GM21367 (cell line): ENCODE results near the gene SLC25A24.
"Not testable (repeated sequence)": the region's sequence is repeated elsewhere in the genome, so short reads cannot be mapped to it uniquely, and the experiment has no call there.

Experiments
- ATAC-seq: cut with Tn5 transposase; IDR thresholded peaks from one replicate; pipeline ENCODE4 v1.9.1; 2021; ENCODE audit not compliant: unreplicated experiment

Gene SLC25A24

DNA sequence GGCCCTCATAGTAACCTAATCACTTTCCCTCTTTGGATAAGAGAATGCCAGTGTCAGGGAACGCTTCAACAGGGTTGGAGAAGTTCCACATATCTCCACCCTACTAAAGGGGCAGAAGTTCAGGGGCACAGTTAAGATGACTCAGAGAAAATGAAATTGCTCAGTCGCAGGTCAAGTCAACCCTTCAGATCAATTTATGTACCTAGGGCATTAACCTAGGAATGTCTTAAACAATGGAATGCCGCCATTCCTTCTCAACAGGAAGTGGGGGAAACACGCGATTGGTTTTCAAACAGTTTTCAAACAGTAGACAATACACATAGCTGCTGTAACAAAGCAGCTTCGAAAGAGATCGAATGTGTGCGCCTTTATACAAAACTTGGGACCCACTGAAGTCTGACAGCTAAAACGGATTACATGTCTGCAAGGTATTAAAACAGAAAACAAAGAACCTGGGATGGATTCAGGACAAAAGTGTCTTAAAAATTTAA, 897 bp downstream of the SLC25A24 start:
- no peak for ATAC-seq

DNA sequence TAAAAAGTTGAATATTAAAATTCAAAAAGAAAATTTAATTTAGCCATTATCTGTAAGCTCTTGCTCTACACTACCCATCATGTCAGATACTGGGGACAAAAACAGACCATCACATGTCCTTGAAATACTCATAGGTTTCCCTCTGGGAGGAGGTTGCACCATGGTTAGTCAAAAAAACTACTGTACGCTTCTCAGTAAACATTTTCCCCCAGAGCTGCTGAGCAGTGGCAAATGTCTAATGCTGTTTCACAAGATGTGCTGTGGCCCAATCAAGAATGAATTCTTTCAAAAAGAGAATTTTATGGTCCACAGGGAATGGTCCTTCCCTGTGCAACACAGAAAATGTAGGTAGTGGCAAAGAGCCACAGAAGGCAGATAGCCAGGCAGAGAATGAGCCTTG, 6.1 kb downstream of the SLC25A24 start:
- ATAC-seq: no peak

DNA sequence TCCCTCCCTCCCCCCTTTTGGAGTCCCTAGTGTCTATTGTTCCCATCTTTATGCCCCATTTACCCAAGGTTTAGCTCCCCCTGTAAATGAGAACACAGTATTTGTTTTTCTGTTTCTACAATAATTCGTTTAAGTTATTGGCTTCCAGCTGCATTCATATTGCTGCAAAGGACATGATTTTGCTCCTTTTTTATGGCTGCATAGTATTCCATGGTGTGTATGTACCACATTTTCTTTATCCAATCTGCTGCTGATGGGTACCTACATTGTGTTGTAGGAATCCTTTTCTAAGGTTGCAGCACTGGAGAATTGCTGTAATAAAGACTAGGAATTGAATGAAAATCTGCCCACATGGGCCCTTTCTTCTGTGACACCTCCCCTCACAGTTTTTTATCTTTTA, 6.8 kb downstream of the SLC25A24 start:
- ATAC-seq: no peak

- ATAC-seq: no peak
Measured at GRCh38 chr1:108192581-108192980, 7.6 kb downstream of the SLC25A24 start.

DNA sequence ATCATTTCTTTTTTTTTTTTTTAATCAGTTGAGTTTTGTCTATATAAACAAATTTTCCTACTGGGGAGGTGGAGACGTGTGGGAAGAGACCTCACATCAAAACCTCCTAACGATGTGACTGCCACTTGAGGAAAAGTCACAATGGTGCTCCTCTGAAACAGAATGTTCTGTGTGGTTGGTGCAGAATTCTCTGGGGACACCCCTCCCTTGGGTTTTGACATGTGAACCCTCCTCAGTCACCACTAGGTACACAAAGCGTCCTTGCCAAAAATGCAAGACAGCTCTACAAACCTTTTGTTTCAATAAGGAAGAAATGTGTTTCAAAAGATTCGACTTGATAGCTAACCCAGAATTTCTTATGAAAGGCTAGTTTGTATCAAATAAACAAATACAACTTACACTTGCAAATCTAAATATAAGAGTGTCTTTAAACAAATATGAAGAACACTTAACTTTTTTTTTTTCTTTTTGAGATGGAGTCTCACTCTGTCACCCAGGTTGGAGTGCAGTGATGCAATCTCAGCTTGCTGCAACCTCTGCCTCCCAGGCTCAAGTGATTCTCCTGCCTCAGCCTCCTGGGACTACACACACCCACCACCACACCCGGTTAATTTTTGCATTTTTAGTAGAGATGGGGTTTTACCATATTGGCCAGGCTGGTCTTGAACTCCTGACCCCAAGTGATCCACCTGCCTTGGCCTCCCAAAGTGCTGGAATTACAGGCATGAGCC, 9.3 kb downstream of the SLC25A24 start:
- no peak for ATAC-seq

- no peak for ATAC-seq
Measured at GRCh38 chr1:108190001-108190634, 10.0 kb downstream of the SLC25A24 start.

DNA sequence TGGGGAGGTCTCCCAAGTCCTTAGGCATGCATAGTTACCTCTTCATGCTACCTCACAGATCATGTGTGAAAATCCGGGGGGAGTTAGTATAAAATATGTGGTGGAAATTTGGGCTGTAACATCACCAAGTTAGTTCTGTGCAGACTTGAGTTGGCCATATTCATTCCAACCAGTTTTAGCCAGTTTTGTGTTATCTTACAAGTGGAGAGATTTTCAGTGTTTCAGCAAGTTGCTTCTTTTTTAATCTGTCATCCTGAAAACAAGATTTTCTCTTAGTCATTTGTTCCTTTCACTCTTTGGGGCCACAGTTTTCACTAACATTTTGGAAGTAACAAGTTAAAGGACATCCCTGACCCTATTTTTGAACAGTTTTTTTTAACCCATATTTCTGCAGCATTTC, 11.3 kb downstream of the SLC25A24 start:
- no peak for ATAC-seq

DNA sequence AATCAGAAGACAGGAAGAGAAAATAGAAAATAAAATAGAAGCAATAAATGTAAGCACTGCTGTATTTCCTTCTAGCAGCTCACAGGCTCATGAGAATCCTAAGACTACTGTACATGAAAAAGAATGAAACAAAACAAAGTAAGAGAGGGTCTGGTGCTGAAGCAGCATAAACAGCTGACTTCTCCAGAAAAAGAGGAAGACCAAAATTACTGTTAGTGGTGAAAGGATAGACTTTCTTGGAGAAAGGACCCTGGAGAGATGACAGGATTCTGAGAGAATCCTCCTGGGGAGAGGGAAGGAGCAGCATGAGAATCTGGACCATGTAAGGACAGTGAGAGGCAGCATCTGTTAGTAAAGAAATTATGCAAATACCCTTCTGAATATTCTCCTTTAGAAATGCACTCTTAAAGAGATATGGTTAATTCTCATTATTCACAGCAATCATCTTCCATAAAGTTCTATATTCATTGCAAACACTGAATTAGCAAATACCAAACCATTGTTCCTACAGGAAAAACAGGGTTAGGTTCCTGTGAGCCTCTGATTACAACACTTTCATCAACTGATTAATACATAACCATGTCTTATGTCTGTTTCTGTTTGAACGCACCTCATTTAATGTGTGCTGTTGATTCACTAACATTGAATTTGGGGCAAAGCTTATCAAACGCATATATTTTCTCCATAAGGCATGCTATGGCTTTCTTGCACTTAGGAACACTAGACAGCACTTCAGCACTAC, 17.0 kb downstream of the SLC25A24 start:
- ATAC-seq: no peak

- no peak for ATAC-seq
Measured at GRCh38 chr1:108179018-108179417, 21.1 kb downstream of the SLC25A24 start.

- ATAC-seq: not testable (repeated sequence)
Measured at GRCh38 chr1:108162409-108162808, 37.7 kb downstream of the SLC25A24 start.

DNA sequence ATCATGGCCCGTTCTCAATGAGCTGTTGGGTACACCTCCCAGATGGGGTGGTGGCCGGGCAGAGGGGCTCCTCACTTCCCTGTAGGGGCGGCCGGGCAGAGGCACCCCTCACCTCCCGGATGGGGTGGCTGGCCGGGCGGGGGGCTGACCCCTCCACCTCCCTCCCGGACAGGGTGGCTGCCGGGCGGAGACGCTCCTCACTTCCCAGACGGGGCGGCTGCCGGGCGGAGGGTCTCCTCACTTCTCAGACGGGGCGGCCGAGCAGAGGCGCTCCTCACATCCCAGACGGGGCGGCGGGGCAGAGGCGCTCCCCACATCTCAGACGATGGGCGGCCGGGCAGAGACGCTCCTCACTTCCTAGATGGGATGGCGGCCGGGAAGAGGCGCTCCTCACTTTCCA, 40.2 kb downstream of the SLC25A24 start:
- not testable (repeated sequence) for ATAC-seq

GRCh38 chr1:108158893-108159453, 41.2 kb downstream of the SLC25A24 start:
- ATAC-seq: no peak

GRCh38 chr1:108154314-108154713, 45.8 kb downstream of the SLC25A24 start:
- ATAC-seq: no peak

- no peak for ATAC-seq
Measured at GRCh38 chr1:108152782-108153222, 47.3 kb downstream of the SLC25A24 start.

DNA sequence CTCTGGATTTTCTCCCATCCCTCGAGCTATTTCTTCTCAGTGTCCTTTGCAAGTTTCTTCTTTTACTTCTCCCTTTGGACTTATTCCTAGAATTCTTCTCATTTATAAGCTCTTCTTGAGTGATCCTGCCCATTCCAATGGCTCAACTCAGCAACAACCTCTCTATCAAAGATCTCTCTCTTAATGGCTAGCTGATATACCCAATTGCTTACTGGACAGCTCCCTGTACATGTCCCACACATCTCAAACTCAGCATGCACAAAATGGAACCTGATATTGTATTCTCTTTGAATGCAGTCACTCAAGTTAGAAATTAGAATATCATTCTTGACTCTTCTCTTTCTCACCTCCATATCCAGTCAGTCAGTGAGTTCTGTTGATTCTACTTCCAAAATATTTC, 48.6 kb downstream of the SLC25A24 start:
- ATAC-seq: no peak

DNA sequence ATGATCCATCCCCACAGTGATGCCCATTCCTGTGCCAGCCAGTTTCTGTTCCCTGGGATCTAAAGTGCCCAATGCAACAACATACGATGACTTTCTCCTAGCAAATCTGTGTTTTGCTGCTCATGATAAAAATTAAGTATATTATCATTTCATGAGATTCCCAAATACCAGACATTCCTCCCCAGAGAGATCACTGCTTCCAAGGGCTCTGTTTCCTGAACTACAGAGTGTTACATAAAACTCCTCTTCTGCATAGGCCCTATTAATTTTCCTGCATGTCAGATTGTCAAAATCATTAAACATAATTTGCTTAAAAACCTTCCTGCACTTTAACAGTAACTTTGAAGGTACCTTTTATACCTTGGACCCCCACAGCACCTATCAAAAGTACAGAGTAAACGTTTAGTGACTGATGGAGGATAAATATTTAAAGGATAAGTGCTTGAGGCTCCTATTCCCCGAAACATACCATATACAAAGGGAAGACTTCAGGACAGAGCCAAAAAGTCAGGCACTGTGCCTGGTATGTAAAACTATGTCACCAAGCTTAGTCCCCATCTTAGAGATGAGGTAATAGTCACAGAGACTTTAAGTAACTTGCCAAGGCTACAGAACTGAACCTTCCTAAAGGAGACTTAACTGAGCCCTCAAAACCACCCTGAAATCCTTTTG, 50.2 kb downstream of the SLC25A24 start:
- no peak for ATAC-seq

DNA sequence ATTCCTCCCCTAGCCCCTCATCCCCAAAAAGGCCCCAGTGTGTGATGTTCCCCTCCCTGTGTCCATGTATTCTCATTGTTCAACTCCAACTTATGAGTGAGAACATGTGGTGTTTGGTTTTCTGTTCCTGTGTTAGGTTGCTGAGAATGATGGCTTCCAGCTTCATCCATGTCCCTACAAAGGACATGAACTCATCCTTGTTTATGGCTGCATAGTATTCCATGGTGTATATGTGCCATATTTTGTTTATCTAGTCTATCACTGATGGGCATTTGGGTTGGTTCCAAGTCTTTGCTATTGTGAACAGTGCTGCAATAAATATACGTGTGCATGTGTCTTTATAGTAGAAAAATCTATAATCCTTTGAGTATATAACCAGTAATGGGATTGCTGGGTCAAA, 55.6 kb downstream of the SLC25A24 start:
- not testable (repeated sequence) for ATAC-seq

GRCh38 chr1:108142773-108143394, 57.3 kb downstream of the SLC25A24 start:
- no peak for ATAC-seq

- ATAC-seq: no peak
Measured at GRCh38 chr1:108142258-108142657, 57.9 kb downstream of the SLC25A24 start.

GRCh38 chr1:108141621-108142020, 58.5 kb downstream of the SLC25A24 start:
- ATAC-seq: no peak
